ENCODE data around the gene ELP5.

DNA sequence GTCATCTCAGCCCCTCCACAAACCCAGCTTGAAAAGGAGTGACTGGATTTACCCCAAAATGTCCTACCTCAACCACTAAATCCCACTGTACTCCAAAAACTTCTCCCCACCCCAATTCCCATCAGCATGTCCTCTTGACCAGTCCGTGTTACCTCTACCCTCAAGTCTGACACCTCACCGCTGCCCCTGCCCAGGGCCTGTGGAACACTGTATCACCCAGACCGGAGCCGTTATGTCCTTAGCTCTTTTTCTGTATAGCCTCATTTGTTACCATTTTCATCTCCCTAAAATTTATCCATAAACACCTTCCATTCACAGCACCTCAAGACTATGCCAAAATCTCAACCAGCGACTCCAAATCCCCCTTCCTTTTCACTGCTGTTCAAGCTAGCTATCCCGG lies 15.2 kb upstream of the ELP5 start:
- TF ChIP-seq POLR2A (IDR thresholded peaks at IDR 0.05; ENCODE audit: low read depth, low read length) = no peak
- TF ChIP-seq, protein P1, sequence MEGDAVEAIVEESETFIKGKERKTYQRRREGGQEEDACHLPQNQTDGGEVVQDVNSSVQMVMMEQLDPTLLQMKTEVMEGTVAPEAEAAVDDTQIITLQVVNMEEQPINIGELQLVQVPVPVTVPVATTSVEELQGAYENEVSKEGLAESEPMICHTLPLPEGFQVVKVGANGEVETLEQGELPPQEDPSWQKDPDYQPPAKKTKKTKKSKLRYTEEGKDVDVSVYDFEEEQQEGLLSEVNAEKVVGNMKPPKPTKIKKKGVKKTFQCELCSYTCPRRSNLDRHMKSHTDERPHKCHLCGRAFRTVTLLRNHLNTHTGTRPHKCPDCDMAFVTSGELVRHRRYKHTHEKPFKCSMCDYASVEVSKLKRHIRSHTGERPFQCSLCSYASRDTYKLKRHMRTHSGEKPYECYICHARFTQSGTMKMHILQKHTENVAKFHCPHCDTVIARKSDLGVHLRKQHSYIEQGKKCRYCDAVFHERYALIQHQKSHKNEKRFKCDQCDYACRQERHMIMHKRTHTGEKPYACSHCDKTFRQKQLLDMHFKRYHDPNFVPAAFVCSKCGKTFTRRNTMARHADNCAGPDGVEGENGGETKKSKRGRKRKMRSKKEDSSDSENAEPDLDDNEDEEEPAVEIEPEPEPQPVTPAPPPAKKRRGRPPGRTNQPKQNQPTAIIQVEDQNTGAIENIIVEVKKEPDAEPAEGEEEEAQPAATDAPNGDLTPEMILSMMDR (conservative IDR thresholded peaks at IDR 0.05; ENCODE audit: low read depth, low read length) = no peak
- no peak for TF ChIP-seq CEBPB (IDR thresholded peaks at IDR 0.05; ENCODE audit: low read depth, low read length)
- TF ChIP-seq RFX5 (IDR thresholded peaks at IDR 0.05; ENCODE audit: low read depth, low read length) = no peak
- TF ChIP-seq, protein P2, sequence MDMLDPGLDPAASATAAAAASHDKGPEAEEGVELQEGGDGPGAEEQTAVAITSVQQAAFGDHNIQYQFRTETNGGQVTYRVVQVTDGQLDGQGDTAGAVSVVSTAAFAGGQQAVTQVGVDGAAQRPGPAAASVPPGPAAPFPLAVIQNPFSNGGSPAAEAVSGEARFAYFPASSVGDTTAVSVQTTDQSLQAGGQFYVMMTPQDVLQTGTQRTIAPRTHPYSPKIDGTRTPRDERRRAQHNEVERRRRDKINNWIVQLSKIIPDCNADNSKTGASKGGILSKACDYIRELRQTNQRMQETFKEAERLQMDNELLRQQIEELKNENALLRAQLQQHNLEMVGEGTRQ (IDR thresholded peaks at IDR 0.05; ENCODE audit: low read depth, low read length) = no peak
- TF ChIP-seq CHD1 (IDR thresholded peaks at IDR 0.05; ENCODE audit: low read depth, low read length) = no peak
